ENCODE results near the gene NAP1L2.
"Not testable (repeated sequence)": the region's sequence is repeated elsewhere in the genome, so short reads cannot be mapped to it uniquely, and the experiment has no call there.

Gene NAP1L2

GRCh38 chrX:73214426-73215094, at the start of gene NAP1L2:
Gene NAP1L2, minus strand, starts transcription at chrX:73214851. Its CDS starts 359 bp downstream, at chrX:73214492.
- peak; percentile 68 for DNase-seq

- DNase-seq, result no peak
Measured at GRCh38 chrX:73262991-73263390, 48.3 kb upstream of the NAP1L2 start.

GRCh38 chrX:73239242-73239641, 24.6 kb upstream of the NAP1L2 start:
- no peak for DNase-seq

- DNase-seq, result no peak
Measured at GRCh38 chrX:73217621-73218020, 3.0 kb upstream of the NAP1L2 start.

GRCh38 chrX:73215246-73215645, 595 bp upstream of the NAP1L2 start:
- no peak for DNase-seq

GRCh38 chrX:73213734-73214425, 771 bp downstream of the NAP1L2 start:
- DNase-seq, result no peak

- no peak for DNase-seq
Measured at GRCh38 chrX:73206366-73206765, 8.3 kb downstream of the NAP1L2 start.

GRCh38 chrX:73182502-73183114, 32.0 kb downstream of the NAP1L2 start:
- peak; percentile 59 for DNase-seq

GRCh38 chrX:73168945-73169344, 45.7 kb downstream of the NAP1L2 start:
- DNase-seq, result not testable (repeated sequence)

All from islet precursor cell (in vitro differentiated cells).